Endothelial cell of umbilical vein (primary cell): Measurements from ENCODE around the gene ZFYVE16. TPM values are rescaled to one million over a fixed set of nuclear protein-coding genes. Genes with fewer than 3 reads are reported as not detected.
A peak's percentile ranks its signal among the peaks of the same experiment; 100 is the strongest.

Experiments used
- BruUV-seq: library from RNA; stranded (reverse); fragments of 400-500 nt; replicated peaks from 2 replicates; lab custom pipeline; 2021; lab: Mats Ljungman, UMichigan
- CTCF ChIA-PET: fragments of 300-600, 350-600 bp; sonication (Branson Sonifier 250); formaldehyde crosslinking; loops from one replicate; lab custom pipeline; 2021; ENCODE audit warnings: antibody characterized with exemption, inconsistent platforms; lab: Charles Lee
- POLR2A ChIA-PET: fragments of 300-600, 350-600 bp; sonication (Branson Sonifier 250); formaldehyde crosslinking; loops from one replicate; lab custom pipeline; 2021; ENCODE audit warnings: antibody characterized with exemption, inconsistent platforms; lab: Charles Lee
- DNase-seq: peaks from one replicate; pipeline ENCODE4 v3.0.0-alpha.2; 2011; ENCODE audit warnings: low read depth, low spot score
- FAIRE-seq: peaks from 2 replicates; lab custom pipeline; 2011; peaks lifted over from hg19 to GRCh38; lab: Jason Lieb, UNC
- H2AFZ ChIP-seq: 2 replicates; pipeline ENCODE4 v1.6.0; 2012; ENCODE audit warnings: low read depth, low read length, control low read depth, inconsistent platforms
- H3K27ac ChIP-seq: 2 replicates; pipeline ENCODE4 v1.5.1; 2011; ENCODE audit warnings: low read depth, mild to moderate bottlenecking, control low read depth, low read length, moderate library complexity; ENCODE audit not compliant: insufficient read depth
- H3K27me3 ChIP-seq, 2 experiments: 2 replicates each; pipeline versions ENCODE4 v1.6.0 to v1.6.1; 2011; ENCODE audit warnings: low read length in 2 of 2, mixed read lengths in 1 of 2; ENCODE audit not compliant: control insufficient read depth in 2 of 2, insufficient read depth in 2 of 2
- H3K36me3 ChIP-seq, 2 experiments: 2 replicates in 1 of 2; 3 replicates in 1 of 2; pipeline ENCODE4 v1.5.1; 2011; ENCODE audit warnings: low read length in 2 of 2, mild to moderate bottlenecking in 1 of 2, moderate library complexity in 1 of 2; ENCODE audit not compliant: control insufficient read depth in 2 of 2, insufficient read depth in 2 of 2; ENCODE audit errors: extremely low read depth in 1 of 2
- H3K4me1 ChIP-seq: 3 replicates; pipeline ENCODE4 v1.5.1; 2011; ENCODE audit warnings: mild to moderate bottlenecking, low read length; ENCODE audit not compliant: control insufficient read depth, insufficient read depth; ENCODE audit errors: extremely low read depth
- H3K4me2 ChIP-seq: 2 replicates; pipeline ENCODE4 v1.6.1; 2011; ENCODE audit warnings: low read length, control low read depth, mixed read lengths; ENCODE audit not compliant: insufficient read depth
- H3K4me3 ChIP-seq, 3 experiments: fragments of 200-600 bp in 1 of 3; sonication (generic), shearing (Covaris generic) in 1 of 3; replicated peaks in 1 of 3; 2 replicates each; pipeline ENCODE4 v1.5.1; 2011 to 2016; ENCODE audit warnings: control low read depth in 3 of 3, low read length in 3 of 3, mild to moderate bottlenecking in 2 of 3, inconsistent platforms in 1 of 3, low read depth in 1 of 3, moderate library complexity in 1 of 3; ENCODE audit not compliant: insufficient read depth in 1 of 3
- H3K79me2 ChIP-seq: 2 replicates; pipeline ENCODE4 v1.6.0; 2012; ENCODE audit warnings: low read length, inconsistent platforms; ENCODE audit not compliant: control insufficient read depth, insufficient read depth
- H3K9ac ChIP-seq: replicated peaks from 2 replicates; pipeline ENCODE3; 2011; ENCODE audit warnings: low read length, control low read depth; ENCODE audit not compliant: insufficient read depth; ENCODE audit errors: extremely low read depth
- H3K9me1 ChIP-seq: replicated peaks from 3 replicates; pipeline ENCODE4 v1.6.0; 2011; ENCODE audit warnings: mild to moderate bottlenecking, low read length; ENCODE audit not compliant: control insufficient read depth, insufficient read depth; ENCODE audit errors: extremely low read depth
- H3K9me3 ChIP-seq: replicated peaks from 2 replicates; pipeline ENCODE4 v1.5.1; 2012; ENCODE audit warnings: low read length, inconsistent platforms; ENCODE audit not compliant: control insufficient read depth, insufficient read depth
- H4K20me1 ChIP-seq: replicated peaks from 2 replicates; pipeline ENCODE3; 2011; ENCODE audit warnings: mild to moderate bottlenecking, low read length; ENCODE audit not compliant: control insufficient read depth, insufficient read depth; ENCODE audit errors: extremely low read depth
- CTCF ChIP-seq, 2 donors: IDR thresholded peaks; 1 replicate in 1 of 2; 2 replicates in 1 of 2; pipeline ENCODE4 v1.5.1; 2011; ENCODE audit warnings: low read length in 2 of 2, mild to moderate bottlenecking in 2 of 2, moderate library complexity in 2 of 2, control low read depth in 1 of 2, inconsistent platforms in 1 of 2, low read depth in 1 of 2; ENCODE audit not compliant: insufficient read depth in 1 of 2; ENCODE audit errors: extremely low read depth in 1 of 2
- EZH2 ChIP-seq: IDR thresholded peaks from 2 replicates; pipeline ENCODE4 v1.6.1; 2012; ENCODE audit warnings: borderline replicate concordance, low read depth, mild to moderate bottlenecking, moderate library complexity, low read length, inconsistent platforms; ENCODE audit not compliant: severe bottlenecking
- FOS ChIP-seq: IDR thresholded peaks from 2 replicates; pipeline ENCODE4 v1.6.1; 2011; ENCODE audit warnings: mild to moderate bottlenecking, low read length, moderate library complexity, borderline replicate concordance; ENCODE audit not compliant: insufficient read depth
- GATA2 ChIP-seq: IDR thresholded peaks from 2 replicates; pipeline ENCODE4 v1.7.0; 2011; ENCODE audit warnings: low read depth, mild to moderate bottlenecking, moderate library complexity, mixed read lengths, low read length; ENCODE audit not compliant: insufficient read length, insufficient read depth
- JUN ChIP-seq: IDR thresholded peaks from 2 replicates; pipeline ENCODE4 v1.6.1; 2011; ENCODE audit warnings: borderline replicate concordance, low read depth; ENCODE audit not compliant: insufficient read length, insufficient read depth
- MYC ChIP-seq: IDR thresholded peaks from one replicate; pipeline ENCODE4 v1.6.1; 2011; ENCODE audit warnings: mild to moderate bottlenecking, low read depth, low read length
- dilution Hi-C: fragments of 300-500 bp; cut with MboI; formaldehyde crosslinking; loops from one replicate; pipeline ENCODE4 v1.15.0; 2019; ENCODE audit warnings: low sequenced_read_pairs; ENCODE audit not compliant: extremely low pct_ligation_motif_present
- intact Hi-C: fragments of 100-400 bp; cut with micrococcal nuclease; formaldehyde crosslinking; loops from one replicate; pipeline ENCODE4 v1.10.0; 2022
- polyA plus RNA-seq, 4 experiments: library from polyadenylated mRNA; depleted of rRNA in 3 of 4; stranded (reverse) in 3 of 4; unstranded in 1 of 4; fragments of >200 nt; gene quantifications; 2 replicates each; pipeline versions ENCODE4 v1.2.1 to v1.2.3, GENCODE V29; 2011 to 2012; ENCODE audit warnings: missing spikeins in 1 of 4
- total RNA-seq: library from RNA; stranded (reverse); gene quantifications from 2 replicates; pipeline ENCODE4 v1.2.3, GENCODE V29; 2021

ZFYVE16 gene
- total and polyA plus RNA-seq, 2 donors (not counting 3 experiments of a cell fraction or from before 2014, with no cell fraction given): 5.1 to 43.1 TPM

GRCh38 chr5:80487444-80487828 is 79.6 kb downstream of the ZFYVE16 start:
- POLR2A ChIA-PET: no interaction called here
- BruUV-seq: TSS peak; percentile 17

More at GRCh38 chr5:80487444-80487828, 79.6 kb downstream of the ZFYVE16 start:
- TF ChIP-seq FOS: no peak
- no peak for TF ChIP-seq JUN
- no peak for TF ChIP-seq CTCF (IDR thresholded peaks at IDR 0.05; ENCODE audit: extremely low read depth in 1 of 2, insufficient read depth in 1 of 2, low read depth in 1 of 2, low read length in 2 of 2)
- TF ChIP-seq EZH2: no peak
- peak; percentile 15 for TF ChIP-seq GATA2
- no peak for TF ChIP-seq MYC
- peak overlapping the region; percentile 93 for H3K4me2 ChIP-seq
- H3K27me3 ChIP-seq: no peaks in the 10 kb centered on the region
- DNase-seq (no peak), FAIRE-seq (no peak)
- no peaks in the 10 kb centered on the region for H3K9me1 ChIP-seq
- H3K4me1 ChIP-seq: no peaks in the 10 kb centered on the region
- dilution Hi-C loops: no loop called here
- CTCF ChIA-PET: interaction anchor here (1.2 to 2.4 kb wide), 4 partner anchors 9 to 404 kb away, joined by 3 to 13 read pairs (median 4); no protein-coding TSS in a partner anchor
- H4K20me1 ChIP-seq: no peaks in the 10 kb centered on the region
- H3K9ac ChIP-seq: peak overlapping the region; percentile 66
- H3K4me3 ChIP-seq: peak overlapping the region; percentile 55 to 76 (median 76)
- intact Hi-C loops: loop anchor here (5.0 to 10.0 kb wide), 2 partner anchors 85 to 477 kb away; partner anchors contain the start of genes ANKRD34B and RASGRF2
- H2AFZ ChIP-seq: peak overlapping the region; percentile 93
- no peaks in the 10 kb centered on the region for H3K9me3 ChIP-seq
- no peaks in the 10 kb centered on the region for H3K36me3 ChIP-seq
- no peaks in the 10 kb centered on the region for H3K79me2 ChIP-seq
- H3K27ac ChIP-seq: no peak overlapping the region
